Astrocyte (in vitro differentiated cells and primary cell): ENCODE data around the gene BMPR1A. TPM values are rescaled to one million over a fixed set of nuclear protein-coding genes. Genes with fewer than 3 reads are reported as not detected.

Experiments used
- DNase-seq: peaks from one replicate; pipeline ENCODE4 v3.0.0-alpha.2; 2010; ENCODE audit warnings: low read depth
- FAIRE-seq: peaks from 2 replicates; lab custom pipeline; 2011; peaks lifted over from hg19 to GRCh38; lab: Jason Lieb, UNC
- H2AFZ ChIP-seq: 2 replicates; pipeline ENCODE4 v1.6.0; 2012; ENCODE audit warnings: low read depth, low read length, inconsistent platforms
- H3K27ac ChIP-seq: 2 replicates; pipeline ENCODE4 v1.5.1; 2011; ENCODE audit warnings: low read depth, low read length, inconsistent platforms
- H3K27me3 ChIP-seq: 2 replicates; pipeline ENCODE4 v1.6.0; 2011; ENCODE audit warnings: low read length, inconsistent platforms; ENCODE audit not compliant: insufficient read depth
- H3K36me3 ChIP-seq: 2 replicates; pipeline ENCODE4 v1.5.1; 2011; ENCODE audit warnings: low read length, inconsistent platforms; ENCODE audit not compliant: insufficient read depth
- H3K4me1 ChIP-seq: 2 replicates; pipeline ENCODE4 v1.5.1; 2011; ENCODE audit warnings: low read length, inconsistent platforms; ENCODE audit not compliant: insufficient read depth
- H3K4me2 ChIP-seq: 2 replicates; pipeline ENCODE4 v1.6.0; 2012; ENCODE audit warnings: low read length, inconsistent platforms
- H3K4me3 ChIP-seq: 2 replicates; pipeline ENCODE4 v1.5.1; 2011; ENCODE audit warnings: low read depth, mild to moderate bottlenecking, low read length, inconsistent platforms; ENCODE audit not compliant: insufficient read depth
- H3K79me2 ChIP-seq: 2 replicates; pipeline ENCODE4 v1.6.0; 2012; ENCODE audit warnings: mild to moderate bottlenecking, low read length, inconsistent platforms; ENCODE audit not compliant: insufficient read depth
- H3K9ac ChIP-seq: 2 replicates; pipeline ENCODE4 v1.6.0; 2012; ENCODE audit warnings: mild to moderate bottlenecking, low read length, inconsistent platforms
- H3K9me3 ChIP-seq: 2 replicates; pipeline ENCODE4 v1.5.1; 2012; ENCODE audit warnings: low read depth, mild to moderate bottlenecking, low read length, inconsistent platforms; ENCODE audit not compliant: insufficient read depth
- H4K20me1 ChIP-seq: 2 replicates; pipeline ENCODE4 v1.6.0; 2012; ENCODE audit warnings: low read length, inconsistent platforms; ENCODE audit not compliant: insufficient read depth
- H3K27ac Mint-ChIP-seq: one replicate; pipeline ENCODE4 v1.8.0; 2021; ENCODE audit warnings: mild to moderate bottlenecking, mixed read lengths; ENCODE audit not compliant: unreplicated experiment
- H3K27me3 Mint-ChIP-seq: one replicate; pipeline ENCODE4 v1.8.0; 2021; ENCODE audit warnings: low read depth, mixed read lengths; ENCODE audit not compliant: unreplicated experiment
- H3K36me3 Mint-ChIP-seq: one replicate; pipeline ENCODE4 v1.8.0; 2021; ENCODE audit warnings: low read depth, mixed read lengths; ENCODE audit not compliant: unreplicated experiment
- H3K4me1 Mint-ChIP-seq: one replicate; pipeline ENCODE4 v1.8.0; 2021; ENCODE audit warnings: low read depth, mixed read lengths; ENCODE audit not compliant: unreplicated experiment
- H3K4me3 Mint-ChIP-seq: one replicate; pipeline ENCODE4 v1.8.0; 2021; ENCODE audit warnings: mild to moderate bottlenecking, moderate library complexity, mixed read lengths; ENCODE audit not compliant: unreplicated experiment
- H3K9me3 Mint-ChIP-seq: one replicate; pipeline ENCODE4 v1.8.0; 2021; ENCODE audit warnings: mild to moderate bottlenecking, mixed read lengths; ENCODE audit not compliant: unreplicated experiment
- CTCF ChIP-seq: IDR thresholded peaks from 2 replicates; pipeline ENCODE4 v1.5.1; 2011; ENCODE audit warnings: low read depth, mild to moderate bottlenecking, inconsistent platforms, low read length, moderate library complexity; ENCODE audit not compliant: insufficient read depth
- EZH2 ChIP-seq: IDR thresholded peaks from 2 replicates; pipeline ENCODE4 v1.6.1; 2012; ENCODE audit warnings: mild to moderate bottlenecking, low read length, inconsistent platforms; ENCODE audit not compliant: insufficient read depth
- total RNA-seq: library from RNA; stranded (reverse); gene quantifications from 2 replicates; pipeline ENCODE4 v1.2.1, GENCODE V29; 2021

Gene BMPR1A
- total RNA-seq, 1 donor from 2014 or later, result 52.2 TPM

DNA sequence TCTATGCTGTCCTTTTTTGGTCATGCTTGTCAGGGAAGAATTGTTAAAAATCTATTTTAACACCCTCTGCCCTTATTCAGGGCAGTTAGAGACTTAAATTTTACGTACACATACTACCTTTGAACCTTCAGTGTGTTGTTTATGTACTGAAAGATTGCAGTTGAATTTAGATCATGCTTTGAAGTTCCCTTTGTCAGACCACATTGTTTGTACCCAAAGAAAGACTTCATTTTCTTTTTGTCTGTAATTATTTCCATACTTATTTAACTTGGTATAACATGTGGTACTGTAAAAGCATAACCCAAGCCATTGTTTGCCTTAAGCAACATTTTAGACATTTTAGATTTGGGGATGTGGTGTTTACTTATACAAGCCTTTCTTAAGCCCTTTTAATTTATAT, 104.9 kb downstream of the BMPR1A start:
- no peaks in the 10 kb centered on the region for H3K27me3 Mint-ChIP-seq
- no peak overlapping the region for H3K27ac Mint-ChIP-seq
- Histone ChIP-seq H3K9ac (no peak overlapping the region), H3K4me3 (no peak overlapping the region), H3K36me3 (no peaks in the 10 kb centered on the region), H3K4me2 (no peak overlapping the region), H2AFZ (no peak overlapping the region), H3K79me2 (no peaks in the 10 kb centered on the region), H3K27ac (no peak overlapping the region), H3K9me3 (no peaks in the 10 kb centered on the region), H3K4me1 (peaks cover 14% of the 10 kb centered on the region), H3K27me3 (no peaks in the 10 kb centered on the region), H4K20me1 (no peaks in the 10 kb centered on the region)
- peaks cover 7% of the 10 kb centered on the region for H3K36me3 Mint-ChIP-seq
- FAIRE-seq (no peak), DNase-seq (no peak)
- TF ChIP-seq EZH2 (no peak), CTCF (no peak)
- H3K4me1 Mint-ChIP-seq, result peaks cover 22% of the 10 kb centered on the region
- no peaks in the 10 kb centered on the region for H3K9me3 Mint-ChIP-seq
- no peak overlapping the region for H3K4me3 Mint-ChIP-seq

DNA sequence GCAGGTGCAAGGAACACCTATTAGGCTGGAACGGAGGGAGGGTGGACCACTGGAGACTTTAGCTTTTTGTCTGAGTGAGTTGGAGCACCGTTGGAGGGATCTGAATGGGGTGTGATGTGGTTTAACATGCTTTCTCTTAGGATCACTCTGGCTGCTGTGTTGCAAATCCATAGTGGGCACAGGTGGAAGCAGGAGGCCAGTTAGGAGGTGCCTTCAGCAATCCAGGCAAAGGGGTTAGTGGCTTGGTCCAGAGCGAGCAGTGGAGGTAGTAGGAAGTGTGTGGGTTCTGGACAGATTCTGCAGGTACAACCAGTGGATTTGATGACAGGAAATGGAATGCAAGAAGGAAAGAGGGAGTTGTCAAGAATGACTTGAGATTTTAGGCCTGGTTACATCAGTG, 106.0 kb downstream of the BMPR1A start:
- Mint-ChIP-seq H3K27ac (no peak overlapping the region), H3K27me3 (no peaks in the 10 kb centered on the region), H3K9me3 (no peaks in the 10 kb centered on the region), H3K4me3 (no peak overlapping the region), H3K36me3 (peaks cover 7% of the 10 kb centered on the region), H3K4me1 (peaks cover 16% of the 10 kb centered on the region)
- no peak overlapping the region for H3K27ac ChIP-seq
- TF ChIP-seq CTCF (no peak), EZH2 (no peak)
- no peak overlapping the region for H3K9ac ChIP-seq
- H3K4me2 ChIP-seq, result no peak overlapping the region
- no peaks in the 10 kb centered on the region for H3K79me2 ChIP-seq
- no peak overlapping the region for H2AFZ ChIP-seq
- peaks cover 6% of the 10 kb centered on the region for H3K4me1 ChIP-seq
- H3K36me3 ChIP-seq, result no peaks in the 10 kb centered on the region
- FAIRE-seq (no peak), DNase-seq (no peak)
- no peaks in the 10 kb centered on the region for H3K27me3 ChIP-seq
- H4K20me1 ChIP-seq, result no peaks in the 10 kb centered on the region
- H3K4me3 ChIP-seq, result no peak overlapping the region
- H3K9me3 ChIP-seq, result no peaks in the 10 kb centered on the region

DNA sequence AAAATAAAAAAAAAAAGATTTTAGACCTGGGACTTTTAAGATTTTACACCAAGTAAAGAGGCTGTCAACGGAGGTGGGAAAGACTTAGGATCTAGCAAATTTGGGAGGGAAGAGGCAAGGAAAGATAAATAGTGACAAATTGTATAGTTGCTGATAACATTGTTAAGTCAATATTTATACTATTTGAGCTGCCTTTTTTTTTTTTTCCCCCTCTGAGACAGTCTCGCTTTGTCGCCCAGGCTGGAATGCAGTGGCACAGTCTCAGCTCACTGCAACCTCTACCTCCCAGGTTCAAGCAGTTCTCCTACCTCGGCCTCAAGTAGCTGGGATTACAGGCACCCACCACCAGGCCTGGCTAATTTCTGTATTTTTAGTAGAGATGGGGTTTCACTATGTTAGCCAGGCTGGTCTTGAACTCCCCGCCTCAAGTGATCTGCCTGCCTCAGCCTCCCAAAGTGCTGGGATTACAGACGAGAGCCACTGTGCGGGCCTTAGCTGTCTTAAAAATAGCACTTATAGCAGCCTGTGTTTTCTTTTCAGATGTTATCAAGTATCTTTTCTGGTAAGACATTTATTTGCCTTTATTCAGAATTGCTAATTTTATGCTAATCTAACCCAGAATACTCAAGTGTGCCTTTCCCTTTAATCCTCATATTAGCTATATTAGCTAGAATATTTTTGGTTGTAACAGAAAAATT, 106.5 kb downstream of the BMPR1A start:
- no peaks in the 10 kb centered on the region for H3K36me3 ChIP-seq
- H3K4me3 ChIP-seq, result no peak overlapping the region
- no peak overlapping the region for H3K4me2 ChIP-seq
- H3K27ac ChIP-seq, result no peak overlapping the region
- no peaks in the 10 kb centered on the region for H3K27me3 ChIP-seq
- Mint-ChIP-seq H3K36me3 (peaks cover 7% of the 10 kb centered on the region), H3K4me1 (peaks cover 19% of the 10 kb centered on the region), H3K27ac (no peak overlapping the region), H3K9me3 (no peaks in the 10 kb centered on the region), H3K4me3 (no peak overlapping the region), H3K27me3 (no peaks in the 10 kb centered on the region)
- H4K20me1 ChIP-seq, result no peaks in the 10 kb centered on the region
- H3K79me2 ChIP-seq, result no peaks in the 10 kb centered on the region
- no peak overlapping the region for H2AFZ ChIP-seq
- H3K4me1 ChIP-seq, result peaks cover under 1% of the 10 kb centered on the region
- FAIRE-seq (no peak), DNase-seq (no peak)
- TF ChIP-seq CTCF (no peak), EZH2 (no peak)
- no peaks in the 10 kb centered on the region for H3K9me3 ChIP-seq
- H3K9ac ChIP-seq, result no peak overlapping the region
